Measurements from ENCODE around the gene DHX34.
"Not testable (repeated sequence)": the region's sequence is repeated elsewhere in the genome, so short reads cannot be mapped to it uniquely, and the experiment has no call there.

Gene DHX34

DNA sequence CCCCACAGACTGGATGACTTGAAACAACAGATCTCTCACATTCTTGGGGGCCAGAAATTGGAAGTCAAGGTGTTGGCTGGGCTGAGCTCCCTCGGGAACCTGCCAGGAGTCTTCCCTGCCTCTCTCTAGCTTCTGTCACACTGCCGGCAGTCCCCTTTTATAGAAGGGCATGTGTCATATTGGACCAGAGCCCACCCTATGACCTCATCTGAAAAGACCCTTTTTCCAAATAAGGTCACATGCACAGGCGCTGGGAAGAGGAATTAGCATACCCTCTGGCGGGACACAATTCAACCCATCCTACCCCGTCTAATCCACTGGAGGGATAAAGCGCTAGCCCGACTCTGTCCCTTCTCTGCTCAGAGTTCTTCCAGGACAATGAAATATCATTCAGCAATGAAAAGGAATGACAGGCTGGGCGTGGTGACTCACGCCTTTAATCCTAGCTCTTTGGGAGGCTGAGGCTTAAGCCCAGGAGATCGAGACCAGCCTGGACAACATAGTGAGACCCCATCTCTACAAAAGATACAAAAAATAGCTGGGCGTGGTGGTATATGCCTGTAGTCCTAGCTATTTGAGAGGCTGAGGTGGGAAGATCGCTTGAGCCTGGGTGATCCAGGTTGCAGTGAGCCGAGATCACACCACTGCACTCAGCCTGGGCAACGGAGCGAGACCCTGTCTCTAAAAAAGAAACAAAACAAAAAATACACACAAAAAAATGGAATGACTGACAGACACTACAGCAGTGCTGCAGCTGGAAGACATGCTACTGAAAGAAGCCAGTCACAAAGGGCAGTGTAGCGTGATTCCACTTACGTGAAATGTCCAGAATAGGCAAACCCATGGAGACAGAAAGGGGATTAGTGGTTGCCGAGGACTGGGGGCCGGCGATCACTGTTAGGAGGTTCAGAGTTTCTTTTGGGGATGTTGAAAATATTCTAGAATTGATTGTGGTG, 41.7 kb downstream of the DHX34 start:
- DNase-seq = no peak

DNA sequence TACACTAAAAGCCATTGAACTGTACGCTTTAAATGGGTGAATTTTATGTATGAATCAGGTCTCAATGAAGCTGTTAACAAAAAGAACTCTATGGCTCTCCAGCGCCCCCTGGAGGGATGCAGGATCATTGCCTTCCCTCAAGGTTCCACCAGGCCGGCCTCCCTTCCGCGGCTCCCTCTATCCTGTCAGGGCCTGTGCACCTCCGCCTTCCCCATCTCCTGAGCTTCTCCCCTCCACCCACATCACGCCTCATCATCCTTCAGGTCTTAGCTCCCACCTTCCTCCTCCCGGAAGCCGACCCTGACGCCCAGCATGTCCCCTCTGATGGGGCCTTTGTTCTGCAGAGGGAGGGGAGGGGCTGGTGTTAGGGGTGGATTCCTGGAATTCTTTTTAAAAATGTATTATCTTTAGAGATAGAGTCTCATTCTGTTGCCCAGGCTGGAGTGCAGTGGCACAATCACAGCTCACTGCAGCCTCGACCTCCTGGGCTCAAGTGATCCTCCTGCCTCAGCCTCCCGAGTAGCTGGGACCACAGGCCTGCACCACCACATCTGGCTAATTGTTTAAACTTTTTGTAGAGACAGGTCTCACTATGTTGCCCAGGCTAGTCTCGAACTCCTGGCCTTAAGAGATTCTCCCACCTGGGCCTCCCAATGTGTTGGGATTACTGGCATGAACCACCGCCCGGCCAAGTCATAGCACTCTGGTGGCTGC, 42.6 kb downstream of the DHX34 start:
- DNase-seq = peak; percentile 23

DNA sequence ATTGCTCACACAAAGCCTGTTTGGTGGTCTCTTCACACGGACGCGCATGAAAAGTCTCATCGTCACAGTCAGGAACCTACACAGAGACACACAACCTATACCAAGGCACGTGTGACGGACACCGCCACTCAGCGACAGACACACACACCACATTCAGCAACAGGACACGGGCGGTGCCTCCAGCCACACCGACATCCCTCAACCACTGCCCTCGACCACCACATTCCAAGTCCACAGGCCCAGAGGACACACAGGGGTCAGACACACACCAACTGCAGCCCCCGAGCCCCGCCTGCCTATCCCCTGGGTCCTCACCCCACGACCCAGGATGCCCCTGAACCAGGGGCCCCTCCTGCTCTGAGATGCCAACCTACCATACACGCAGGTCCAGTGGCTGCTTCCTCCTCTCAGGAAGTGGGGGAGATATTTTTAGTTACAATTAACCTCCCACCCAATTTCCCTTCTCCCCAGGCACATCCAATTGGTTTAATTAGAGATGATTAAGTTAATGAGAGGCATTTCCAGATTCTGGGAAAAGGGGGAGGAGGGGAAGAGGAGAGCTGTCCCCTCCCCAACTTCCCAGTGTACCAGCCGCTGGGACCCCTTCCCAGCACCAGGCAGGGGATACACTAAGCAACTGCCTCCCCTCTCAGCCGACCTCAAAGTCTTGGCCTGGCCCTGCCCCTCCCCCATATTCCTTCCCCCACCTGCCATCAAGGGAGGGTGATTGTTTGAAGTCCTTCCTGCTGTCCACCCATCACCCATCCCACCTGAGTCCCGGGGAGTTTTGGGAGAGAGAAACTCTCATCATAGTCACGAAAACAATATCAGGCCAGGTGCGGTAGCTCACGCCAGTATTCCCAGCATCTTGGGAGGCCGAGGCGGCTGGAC, 49.8 kb downstream of the DHX34 start:
- no peak for DNase-seq

DNA sequence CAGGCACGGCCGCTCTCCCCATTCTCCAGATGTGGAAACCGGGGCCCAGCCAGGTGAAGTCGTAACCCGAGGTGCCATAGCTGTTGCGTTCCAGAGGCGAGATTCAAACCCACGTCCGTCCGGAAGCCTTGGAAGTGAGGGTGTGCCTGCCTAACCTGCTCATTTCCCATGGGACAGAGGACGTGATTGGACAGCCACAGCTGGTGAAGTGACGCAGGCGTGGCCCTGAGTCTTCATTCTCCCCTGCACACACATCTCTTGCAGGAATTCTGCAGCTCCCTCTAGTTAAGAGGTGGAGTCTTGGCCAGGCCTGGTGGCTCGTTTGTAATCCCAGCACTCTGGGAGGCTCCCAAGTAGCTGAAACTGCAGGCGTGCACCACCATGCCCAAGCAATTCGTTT, 53.4 kb downstream of the DHX34 start:
- no peak for DNase-seq

DNA sequence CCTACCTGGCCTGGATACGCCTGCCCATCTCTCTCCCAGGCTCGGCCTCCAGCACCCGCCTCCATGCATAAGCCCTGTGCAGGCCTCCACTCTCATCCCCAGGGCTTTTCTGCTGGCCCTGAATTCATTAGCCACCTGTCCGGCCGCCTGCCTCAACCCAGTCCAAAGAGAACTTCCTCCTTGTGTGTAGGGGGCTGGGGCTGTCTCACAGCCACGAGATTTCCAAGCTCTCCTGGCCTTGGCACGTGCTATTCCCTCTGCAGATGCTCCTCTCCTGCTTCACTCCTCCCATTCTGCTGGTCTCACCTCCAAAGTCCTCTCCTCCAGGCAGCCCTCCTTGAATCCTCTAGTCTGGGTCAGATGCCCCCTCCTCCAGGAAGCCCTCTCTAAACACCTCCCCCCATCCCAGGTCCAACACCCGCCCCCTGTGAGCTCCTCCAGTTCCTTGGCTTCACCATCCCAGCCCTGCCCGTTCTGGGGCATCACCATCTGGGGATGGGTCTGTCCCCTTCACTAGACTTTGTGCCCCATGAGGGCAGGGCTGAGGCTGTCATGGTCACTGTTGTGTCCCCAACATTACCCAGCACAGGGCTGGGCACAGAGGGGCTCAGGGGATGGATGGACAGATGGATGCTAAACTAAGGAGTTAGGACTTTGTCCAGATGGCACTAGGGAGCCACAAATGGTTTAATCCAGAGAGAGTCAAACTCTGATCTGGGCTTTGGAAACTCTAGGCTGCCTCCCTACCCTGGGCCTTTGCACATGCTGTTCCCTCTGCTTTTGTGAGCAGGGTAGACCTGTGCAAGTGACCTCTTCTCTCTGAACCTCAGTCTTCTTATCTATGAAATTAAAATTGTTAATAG, 55.5 kb downstream of the DHX34 start:
- no peak for DNase-seq

DNA sequence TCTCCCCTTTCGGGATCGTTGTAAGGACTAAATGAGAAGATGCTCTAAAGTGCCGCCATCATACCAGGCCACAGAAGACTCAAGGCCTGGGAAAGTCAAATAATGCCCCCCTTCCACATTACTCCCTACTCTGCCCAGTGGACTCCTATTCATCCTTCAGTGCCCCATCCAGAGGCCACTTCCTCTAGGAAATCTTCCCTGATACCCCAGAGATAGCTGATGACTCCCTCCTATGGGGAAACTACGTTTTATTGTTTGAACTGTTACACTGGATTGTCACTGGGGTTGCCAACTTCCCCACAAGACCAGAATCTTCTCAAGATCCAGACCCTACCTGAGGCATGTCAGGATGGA, 56.1 kb downstream of the DHX34 start:
- no peak for DNase-seq

DNA sequence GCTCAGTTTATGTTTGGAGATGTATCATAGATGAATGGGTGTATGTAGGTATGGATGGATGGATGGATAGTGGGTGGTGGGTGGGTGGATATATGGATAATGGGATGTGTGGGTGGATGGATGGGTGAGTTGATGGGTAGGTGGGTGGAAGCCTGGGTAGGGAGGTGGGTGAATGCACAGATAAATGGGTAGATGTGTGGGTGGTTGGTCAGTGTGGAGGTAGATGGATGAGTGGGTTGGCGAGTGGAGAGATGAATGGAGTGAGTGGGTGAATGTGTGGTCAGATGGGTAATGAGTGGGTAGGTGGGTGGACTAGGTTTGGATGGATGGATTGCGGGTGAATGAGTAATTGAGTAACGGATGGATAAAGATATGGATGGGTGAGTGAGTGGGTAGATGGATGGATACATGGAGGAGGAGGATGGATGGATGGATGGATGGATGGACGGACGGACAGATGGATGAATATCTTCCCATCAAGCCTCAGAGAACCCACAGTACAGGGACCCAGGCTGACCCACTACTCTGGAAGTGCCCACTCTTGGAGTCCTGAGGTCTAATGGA, 56.8 kb downstream of the DHX34 start:
- DNase-seq = no peak

DNA sequence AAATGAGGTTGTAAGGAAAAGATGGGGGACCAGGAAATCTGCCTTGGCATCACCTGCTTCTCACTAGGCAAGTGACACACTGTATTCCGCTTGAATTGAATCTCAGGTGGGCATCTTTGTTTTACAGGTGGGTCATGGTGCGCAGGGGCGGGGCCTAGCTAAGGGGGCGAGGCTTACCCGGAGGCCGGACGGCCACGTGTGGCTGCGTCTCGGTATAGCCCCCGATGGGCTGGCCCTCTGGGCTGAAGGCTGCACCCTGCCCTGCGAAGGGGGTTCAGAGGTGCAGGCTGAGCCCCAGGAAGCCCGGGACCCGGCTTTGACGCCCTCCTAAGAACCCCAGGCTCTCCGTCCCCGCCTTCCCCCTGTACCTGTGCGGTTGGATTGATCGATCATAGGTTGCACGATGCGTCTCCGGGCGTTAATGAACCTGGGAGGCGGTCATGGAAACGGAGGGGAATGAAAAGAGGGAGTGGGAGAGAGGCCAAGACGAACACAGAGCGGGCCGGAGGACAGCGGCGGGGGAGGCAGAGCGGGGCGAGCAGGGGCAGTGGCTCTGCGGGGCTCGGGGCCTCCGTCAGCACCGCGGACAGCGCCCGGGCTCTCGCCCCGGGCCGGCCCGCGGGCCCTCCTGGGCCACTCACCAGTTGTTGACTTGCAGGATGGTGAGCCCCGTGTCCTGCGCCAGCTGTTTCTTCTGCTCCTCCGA, 57.7 kb downstream of the DHX34 start:
- DNase-seq = no peak

DNA sequence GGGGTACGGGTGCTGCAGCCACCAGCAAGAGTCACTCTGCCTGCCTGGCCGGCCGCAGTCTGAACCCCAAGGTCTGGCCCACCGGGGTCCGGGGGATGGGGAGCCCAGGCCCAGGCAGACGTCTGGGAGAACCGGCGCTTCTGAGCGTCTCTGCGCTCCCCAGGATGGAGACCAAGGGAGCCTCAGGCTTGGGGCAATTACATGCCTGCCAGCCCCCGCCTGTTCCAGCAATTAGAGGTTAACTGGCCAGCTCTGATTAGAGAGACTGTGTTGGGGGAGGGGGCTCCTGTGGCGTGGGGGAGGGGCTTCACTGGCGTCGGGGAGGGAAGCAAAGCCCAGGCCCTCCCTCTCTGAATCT, 58.3 kb downstream of the DHX34 start:
- DNase-seq = no peak

DNA sequence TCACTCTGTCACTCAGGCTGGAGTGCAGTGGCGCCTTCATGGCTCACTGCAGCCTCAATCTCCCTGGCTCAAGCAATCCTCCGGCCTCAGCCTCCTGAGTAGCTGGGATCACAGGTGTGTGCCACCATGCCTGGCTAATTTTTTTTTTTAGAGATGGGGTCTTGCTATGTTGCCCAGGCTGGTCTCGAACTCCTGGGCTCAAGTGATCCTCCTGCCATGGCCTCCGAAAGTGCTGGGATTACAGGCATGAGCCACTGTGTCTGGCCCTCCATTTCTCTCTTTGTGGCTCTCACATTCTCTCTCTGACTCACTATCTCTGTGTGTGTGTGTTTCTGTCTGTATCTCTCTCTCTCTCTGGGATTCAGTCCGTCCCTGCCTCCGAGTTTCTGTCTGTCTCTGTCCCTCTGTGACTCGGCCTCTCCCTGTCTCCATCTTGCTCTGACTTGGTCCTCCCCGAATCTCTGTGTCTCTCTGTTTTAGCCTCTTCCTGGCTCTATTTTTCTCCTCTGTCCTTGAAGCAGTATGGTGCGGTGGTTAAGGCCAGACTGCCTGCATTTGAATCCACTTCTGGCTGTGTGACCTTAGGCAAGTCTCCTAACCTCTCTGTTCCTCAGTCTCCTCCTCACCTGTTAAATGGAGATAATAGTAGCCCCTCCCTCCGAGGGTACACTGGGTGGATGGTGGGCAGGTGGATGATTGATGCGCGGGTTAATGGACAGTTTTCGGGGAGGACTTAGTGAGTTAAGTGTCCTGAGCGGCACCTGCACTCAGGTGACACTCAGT, 59.2 kb downstream of the DHX34 start:
- no peak for DNase-seq

DNA sequence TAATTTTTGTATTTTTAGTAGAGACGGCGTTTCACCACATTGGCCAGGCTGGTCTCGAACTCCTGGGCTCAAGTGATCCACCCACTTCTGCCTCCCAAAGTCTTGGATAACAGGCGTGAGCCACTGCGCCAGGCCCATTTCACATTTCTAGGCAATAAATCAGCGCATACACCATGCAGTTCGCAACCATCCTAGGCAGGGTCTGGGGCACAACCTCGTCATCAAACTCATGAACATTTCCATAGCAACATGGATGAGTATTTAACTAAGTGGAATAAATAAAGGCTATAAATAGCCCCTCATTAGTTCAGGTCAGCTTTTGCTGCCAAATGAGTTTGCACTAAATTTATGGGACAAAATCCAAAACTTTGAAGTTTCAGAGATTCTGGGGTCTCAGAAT, 62.0 kb downstream of the DHX34 start:
- DNase-seq = no peak

DNA sequence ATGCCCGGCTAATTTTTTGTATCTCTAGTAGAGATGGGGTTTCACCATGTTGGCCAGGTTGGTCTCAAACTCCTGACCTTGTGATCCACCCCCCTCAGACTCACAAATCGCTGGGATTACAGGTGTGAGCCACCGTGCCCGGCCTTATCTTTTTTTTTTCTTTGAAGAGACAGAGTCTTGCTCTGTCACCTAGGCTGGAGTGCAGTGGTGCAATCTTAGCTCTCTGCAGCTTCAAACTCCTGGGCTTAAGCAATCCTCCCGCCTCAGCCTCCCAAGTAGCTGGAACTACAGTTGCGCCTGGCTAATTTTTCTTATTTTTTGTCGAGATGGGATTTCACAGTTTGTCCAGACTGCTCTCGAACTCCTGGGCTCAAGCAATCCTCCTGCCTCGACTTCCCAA, 62.6 kb downstream of the DHX34 start:
- not testable (repeated sequence) for DNase-seq

DNA sequence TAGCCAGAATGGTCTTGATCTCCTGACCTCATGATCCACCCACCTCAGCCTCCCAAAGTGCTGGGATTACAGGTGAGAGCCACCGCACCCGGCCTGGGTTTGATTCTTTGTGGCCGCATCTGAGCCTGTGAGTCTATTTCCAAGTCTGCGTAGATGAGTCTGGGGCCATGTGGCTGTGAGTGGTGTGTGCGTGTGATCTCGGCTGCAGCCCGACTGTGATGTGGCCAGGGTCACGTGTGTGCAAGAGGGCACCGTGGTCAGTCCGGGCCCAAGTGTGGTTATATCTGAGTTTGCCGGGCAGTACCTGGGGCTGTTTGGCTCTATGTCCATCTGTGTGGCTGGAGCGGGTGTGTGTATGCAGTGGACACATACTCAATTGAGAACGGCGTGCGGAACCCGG, 64.8 kb downstream of the DHX34 start:
- DNase-seq = no peak

DNA sequence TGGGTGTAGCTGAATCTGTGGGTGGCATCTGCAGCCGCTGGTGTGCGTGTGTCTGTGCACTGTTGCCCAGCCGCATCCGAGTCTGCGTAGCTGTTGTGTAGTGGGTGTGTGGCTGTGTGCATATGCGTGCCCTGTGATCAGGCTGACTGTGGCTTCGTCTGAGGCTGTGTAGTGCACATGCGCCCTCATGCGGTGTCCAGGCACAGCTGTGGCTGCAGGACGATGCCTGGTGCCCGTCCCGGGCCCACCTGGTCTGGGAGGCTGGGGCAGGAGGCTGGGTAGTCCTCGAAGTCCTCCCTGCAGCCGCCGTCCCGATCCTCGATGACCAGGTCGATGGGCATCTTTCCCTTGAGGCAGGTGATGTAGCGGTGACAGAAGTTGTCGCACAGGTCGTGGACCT, 65.4 kb downstream of the DHX34 start:
- no peak for DNase-seq

DNA sequence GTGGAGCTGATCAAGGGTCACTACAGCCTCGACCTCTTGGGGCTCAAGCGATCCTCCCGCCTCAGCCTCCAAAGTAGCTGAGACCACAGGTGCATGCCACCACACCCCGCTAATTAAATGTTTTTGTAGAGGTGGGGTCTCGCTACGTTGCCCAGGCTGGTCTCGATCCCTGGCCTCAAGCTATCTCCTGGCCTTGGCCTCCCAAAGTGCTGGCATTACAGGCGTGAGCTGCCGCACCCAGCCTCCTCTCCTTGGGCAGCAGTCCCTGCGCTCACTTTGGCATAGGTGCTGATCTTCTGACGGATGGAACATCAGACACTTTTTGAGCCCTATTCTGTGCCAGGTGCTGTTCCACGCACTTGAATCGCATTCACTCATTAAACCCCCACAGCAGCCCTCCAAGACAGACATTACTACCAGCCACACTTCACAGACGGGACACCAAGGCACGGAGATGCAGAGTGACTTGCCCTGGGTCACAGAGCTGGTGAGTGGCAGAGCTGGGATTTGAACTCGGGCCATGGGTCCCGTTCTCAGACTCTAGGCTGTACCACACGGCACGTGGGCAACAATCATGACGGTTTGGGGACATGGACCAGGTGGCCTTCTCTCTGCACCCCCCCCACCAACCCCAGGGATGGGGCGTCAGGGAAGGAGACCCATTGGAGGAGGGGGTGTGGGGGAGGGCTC, 67.0 kb downstream of the DHX34 start:
- DNase-seq = no peak

DNA sequence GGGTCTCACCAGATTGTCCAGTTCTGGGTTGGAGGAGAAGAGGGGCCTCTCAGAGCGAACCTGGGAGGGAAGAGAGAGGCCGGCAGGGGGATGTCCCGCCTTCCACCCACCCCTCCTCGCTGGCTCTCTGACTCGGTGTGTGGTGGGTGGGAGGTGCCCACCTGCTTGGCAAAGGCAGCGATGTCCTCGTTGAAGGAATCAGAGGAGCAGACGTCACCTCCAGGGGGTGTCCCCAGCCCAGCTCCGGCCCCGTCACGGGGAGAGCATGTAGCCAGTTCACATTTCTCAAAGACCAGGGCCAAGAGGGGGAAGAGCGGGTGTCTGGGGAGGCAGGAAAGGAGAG, 67.5 kb downstream of the DHX34 start:
- DNase-seq = no peak

DNA sequence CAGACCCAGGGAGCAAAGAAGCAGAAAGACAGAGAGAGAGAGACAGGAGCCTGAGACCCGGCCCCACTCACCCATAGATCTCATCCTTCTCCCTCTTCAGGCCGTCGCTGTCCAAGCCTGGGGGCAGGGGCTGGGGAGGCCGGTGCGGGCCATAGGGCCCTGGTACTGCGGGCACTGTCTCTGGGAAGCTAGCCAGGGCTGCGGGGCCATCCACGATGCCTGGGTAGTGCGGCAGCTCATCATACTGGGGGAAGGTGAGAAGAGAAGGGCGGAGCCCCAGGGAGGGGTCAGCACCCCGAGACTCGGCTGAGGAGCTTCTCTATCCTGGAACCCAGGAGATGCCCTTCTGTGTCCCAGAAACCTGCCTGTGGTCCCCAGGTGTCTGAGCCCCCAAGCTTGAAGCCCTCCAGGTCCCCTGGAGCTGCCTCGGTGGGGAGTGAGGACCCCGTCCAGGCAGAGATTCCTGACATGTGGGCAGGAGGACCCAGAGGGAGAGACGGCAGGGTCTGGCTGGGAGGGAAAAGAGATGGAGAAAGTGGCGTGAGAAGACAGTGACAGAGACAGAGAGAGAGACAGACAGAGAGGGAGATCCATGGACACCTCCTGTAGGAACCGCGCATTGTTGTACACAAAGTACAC, 68.1 kb downstream of the DHX34 start:
- no peak for DNase-seq

DNA sequence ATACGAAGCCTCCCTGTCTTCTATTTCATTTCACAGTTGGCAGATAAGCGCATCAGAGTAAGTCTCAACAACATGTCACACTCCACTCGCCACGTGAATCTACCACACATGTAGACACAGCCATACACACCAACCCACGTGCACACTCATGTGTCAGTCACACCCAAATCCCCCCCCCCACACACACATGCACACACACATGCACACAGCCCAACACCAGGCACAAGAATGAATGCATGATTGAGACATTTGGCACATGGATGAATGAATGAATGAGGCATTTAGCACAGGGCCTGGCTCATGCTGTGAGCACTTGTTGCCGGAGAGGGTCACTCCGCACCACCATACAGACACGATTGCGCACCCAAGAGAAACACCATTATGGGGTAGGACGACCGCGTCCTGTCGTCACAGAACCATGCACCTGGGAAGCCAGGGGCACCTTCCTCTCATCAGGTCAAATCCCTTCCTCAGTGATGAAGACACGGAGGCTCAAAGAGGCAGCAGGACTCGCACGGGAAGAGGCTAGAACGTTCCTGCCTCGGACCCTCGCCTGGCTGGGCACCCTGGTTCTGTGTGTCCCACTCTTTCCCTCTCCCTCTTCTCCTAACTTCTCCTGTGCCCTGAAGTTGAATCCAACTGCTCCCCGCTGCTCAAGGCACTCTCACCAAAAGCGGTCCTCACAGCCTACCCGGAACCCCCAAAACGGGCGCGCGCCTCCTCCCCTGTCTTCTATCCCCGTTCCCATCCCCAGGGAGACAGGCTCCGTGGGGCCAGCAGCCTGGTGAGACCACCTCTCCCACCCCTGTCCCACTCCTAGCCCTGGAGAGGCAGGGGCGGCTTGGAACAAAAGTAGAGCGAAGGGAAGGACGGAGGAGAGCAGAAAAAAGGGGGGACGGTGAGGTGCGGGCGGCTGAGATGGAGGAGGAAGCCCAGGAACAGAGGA, 68.9 kb downstream of the DHX34 start:
- DNase-seq = no peak

DNA sequence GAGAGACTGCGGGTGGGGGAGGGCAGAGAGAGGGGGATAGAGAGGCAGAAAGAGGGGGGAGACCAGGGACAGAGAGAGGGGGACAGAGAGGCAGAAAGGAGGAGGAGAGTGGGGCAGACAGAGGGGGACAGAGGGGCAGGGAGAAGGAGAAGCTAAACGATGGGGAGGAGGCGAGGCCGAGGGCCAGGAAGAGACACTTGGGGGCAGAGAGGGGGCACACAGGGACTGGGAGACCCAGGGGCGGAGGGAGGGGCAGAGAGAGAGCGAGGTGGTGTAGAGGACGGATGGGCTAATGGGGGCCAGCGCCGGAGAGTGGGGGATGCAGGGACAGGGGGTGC, 69.5 kb downstream of the DHX34 start:
- DNase-seq = no peak
